Ovary (tissue), 9 donors: ENCODE data around the gene PMS1. TPM values are rescaled to one million over a fixed set of nuclear protein-coding genes. Genes with fewer than 3 reads are reported as not detected.

Experiments used
- DNase-seq, 5 donors: peaks; one replicate each; pipeline ENCODE4 v3.0.0-alpha.2; 2019 to 2020
- H3K27ac ChIP-seq, 2 donors: fragments of 200-600 bp; one replicate each; pipeline versions ENCODE4 v1.5.1 to v1.8.0; 2019 to 2022
- H3K27me3 ChIP-seq: fragments of 200-600 bp; one replicate; pipeline ENCODE4 v1.8.0; 2022
- H3K36me3 ChIP-seq: fragments of 200-600 bp; sonication (generic); one replicate; pipeline ENCODE4 v1.5.1; 2019
- H3K4me1 ChIP-seq: one replicate; pipeline ENCODE4 v1.8.1; 2013; ENCODE audit warnings: mild to moderate bottlenecking, moderate library complexity; ENCODE audit not compliant: insufficient read depth
- H3K4me3 ChIP-seq: fragments of 200-600 bp; sonication (generic); one replicate; pipeline ENCODE4 v1.5.1; 2017
- H3K9me3 ChIP-seq, 2 donors: fragments of 200-600 bp in 1 of 2; sonication (generic) in 1 of 2; one replicate each; pipeline versions ENCODE4 v1.5.1 to v1.8.1; 2013 to 2019; ENCODE audit warnings: mild to moderate bottlenecking in 1 of 2, moderate library complexity in 1 of 2
- EP300 ChIP-seq: sonication (generic); formaldehyde crosslinking; IDR thresholded peaks from one replicate; pipeline ENCODE4 v1.6.1; 2017; ENCODE audit warnings: antibody characterized with exemption
- POLR2A ChIP-seq: fragments of 450-650 bp; IDR thresholded peaks from one replicate; pipeline ENCODE4 v1.6.1; 2017; ENCODE audit warnings: antibody characterized with exemption, mild to moderate bottlenecking, moderate library complexity
- whole genome bisulfite sequencing, 3 donors: extraction: QIAGEN DNeasy Blood & Tissue Kit in 1 of 3; methylation state at CpG; one replicate each; pipeline versions ENCODE4 v1.1.5 to v1.1.7; 2013 to 2017; 5-methylcytosine and 5-hydroxymethylcytosine counted together
- intact Hi-C, 4 donors: fragments of 100-400 bp; cut with DNase I; formaldehyde crosslinking; loops; one replicate each; pipeline versions ENCODE4 v1.11.0 to v1.15.1; 2022 to 2023
- polyA plus RNA-seq, 2 donors: library from polyadenylated mRNA; stranded (reverse); fragments of 200-250 nt in 1 of 2; fragments of 350-450 nt in 1 of 2; fragmentation: Illumina TruSeq in 1 of 2; extraction: RNeasy Lipid Tissue Mini Kit (QIAGEN cat#74804) in 1 of 2; gene quantifications; one replicate each; pipeline ENCODE4 v1.2.3, GENCODE V29; 2013 to 2014
- total RNA-seq, 7 donors: library from RNA; depleted of rRNA in 2 of 7; stranded (reverse); fragments of >200 nt in 2 of 7; fragmentation: NEBNext Ultra II Directional in 3 of 7; extraction: Animal tissue kit (Norgen Biotek cat#: 25700) in 3 of 7; gene quantifications; one replicate each; pipeline versions ENCODE4 v1.1.0 to v1.2.4, GENCODE V29; 2016 to 2023
- TF ChIP-seq, protein P1 (sequence below), 3 donors: fragments of 450-650 bp in 2 of 3; fragments of 200-600 bp in 1 of 3; IDR thresholded peaks; one replicate each; pipeline versions ENCODE4 v1.5.1 to v1.8.0; 2016 to 2022; ENCODE audit warnings: antibody characterized with exemption in 3 of 3, mild to moderate bottlenecking in 1 of 3
- donor health status: DM: no; HTN: no; CAD: no; lungs with moderate emphysema.
- donor health status: DM: no; HTN: no; CAD: no.
- donor health status: Bipolar disorder and iron deficiency.
- donor health status: DM: yes; HTN: yes; CAD: no.
- donor health status: DM: no; HTN: no; CAD: no.
- donor health status: DM: yes; HTN: yes; CAD: no.

The PMS1 gene
- total and polyA plus RNA-seq, 9 donors: 9.0 to 37.0 (median 23.5) TPM

DNA sequence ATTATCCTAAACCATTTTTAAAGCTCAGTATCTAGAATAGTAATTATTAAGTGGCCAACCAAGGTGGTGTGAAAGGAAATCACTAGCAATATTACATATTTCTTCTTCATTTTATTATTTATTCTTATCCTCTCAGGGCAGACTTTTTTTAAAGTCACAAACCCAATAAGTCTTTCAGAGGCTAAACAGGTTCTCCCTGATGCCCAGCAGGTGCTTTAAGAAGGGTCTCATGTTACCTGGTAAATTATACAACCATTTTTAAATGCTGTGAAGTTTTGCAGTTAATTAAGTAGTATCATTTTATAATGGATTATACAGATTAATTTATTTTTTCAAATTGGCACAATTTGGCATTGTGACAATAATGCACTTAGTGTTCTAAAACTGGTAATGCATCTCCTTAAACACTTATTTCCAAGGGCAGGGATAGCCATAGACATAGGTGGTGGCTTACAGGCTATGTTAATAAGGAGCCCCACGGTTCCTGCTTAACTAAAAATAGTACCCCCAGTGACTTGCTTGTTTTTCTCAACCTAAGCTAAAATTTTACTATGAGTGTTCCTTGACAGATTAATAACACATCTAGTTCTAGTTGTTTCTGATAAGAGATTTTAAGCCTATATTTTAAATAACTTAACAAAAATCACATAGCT is 67.0 kb downstream of the PMS1 start:
- Histone ChIP-seq H3K36me3 (no peaks in the 10 kb centered on the region), H3K4me1 (peaks cover 4% of the 10 kb centered on the region), H3K27ac (no peak overlapping the region), H3K9me3 (no peaks in the 10 kb centered on the region), H3K27me3 (no peaks in the 10 kb centered on the region), H3K4me3 (no peak overlapping the region)
- intact Hi-C loops: no loop called here
- TF ChIP-seq, protein P1, sequence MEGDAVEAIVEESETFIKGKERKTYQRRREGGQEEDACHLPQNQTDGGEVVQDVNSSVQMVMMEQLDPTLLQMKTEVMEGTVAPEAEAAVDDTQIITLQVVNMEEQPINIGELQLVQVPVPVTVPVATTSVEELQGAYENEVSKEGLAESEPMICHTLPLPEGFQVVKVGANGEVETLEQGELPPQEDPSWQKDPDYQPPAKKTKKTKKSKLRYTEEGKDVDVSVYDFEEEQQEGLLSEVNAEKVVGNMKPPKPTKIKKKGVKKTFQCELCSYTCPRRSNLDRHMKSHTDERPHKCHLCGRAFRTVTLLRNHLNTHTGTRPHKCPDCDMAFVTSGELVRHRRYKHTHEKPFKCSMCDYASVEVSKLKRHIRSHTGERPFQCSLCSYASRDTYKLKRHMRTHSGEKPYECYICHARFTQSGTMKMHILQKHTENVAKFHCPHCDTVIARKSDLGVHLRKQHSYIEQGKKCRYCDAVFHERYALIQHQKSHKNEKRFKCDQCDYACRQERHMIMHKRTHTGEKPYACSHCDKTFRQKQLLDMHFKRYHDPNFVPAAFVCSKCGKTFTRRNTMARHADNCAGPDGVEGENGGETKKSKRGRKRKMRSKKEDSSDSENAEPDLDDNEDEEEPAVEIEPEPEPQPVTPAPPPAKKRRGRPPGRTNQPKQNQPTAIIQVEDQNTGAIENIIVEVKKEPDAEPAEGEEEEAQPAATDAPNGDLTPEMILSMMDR (IDR thresholded peaks at IDR 0.05): no peak
- TF ChIP-seq EP300 (no peak), POLR2A (no peak)
- 71 to 73% (median 73%) methylated on average over 1 of the region's 1 CpG for WGBS, 3 donors
- DNase-seq: no peak

DNA sequence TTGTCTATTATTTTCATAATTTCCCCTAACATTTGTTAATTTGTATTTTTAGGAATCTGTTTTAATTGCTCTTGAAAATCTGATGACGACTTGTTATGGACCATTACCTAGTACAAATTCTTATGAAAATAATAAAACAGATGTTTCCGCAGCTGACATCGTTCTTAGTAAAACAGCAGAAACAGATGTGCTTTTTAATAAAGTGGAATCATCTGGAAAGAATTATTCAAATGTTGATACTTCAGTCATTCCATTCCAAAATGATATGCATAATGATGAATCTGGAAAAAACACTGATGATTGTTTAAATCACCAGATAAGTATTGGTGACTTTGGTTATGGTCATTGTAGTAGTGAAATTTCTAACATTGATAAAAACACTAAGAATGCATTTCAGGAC is 69.9 kb downstream of the PMS1 start:
- Histone ChIP-seq H3K9me3 (no peaks in the 10 kb centered on the region), H3K4me1 (peaks cover 4% of the 10 kb centered on the region), H3K27me3 (no peaks in the 10 kb centered on the region), H3K27ac (no peak overlapping the region), H3K4me3 (no peak overlapping the region), H3K36me3 (no peaks in the 10 kb centered on the region)
- 37 to 57% (median 57%) methylated on average over 3 of the region's 3 CpGs for WGBS, 3 donors
- no peak for DNase-seq
- TF ChIP-seq EP300 (no peak), POLR2A (no peak)
- TF ChIP-seq, protein P1 (IDR thresholded peaks at IDR 0.05): no peak
- intact Hi-C loops: no loop called here

DNA sequence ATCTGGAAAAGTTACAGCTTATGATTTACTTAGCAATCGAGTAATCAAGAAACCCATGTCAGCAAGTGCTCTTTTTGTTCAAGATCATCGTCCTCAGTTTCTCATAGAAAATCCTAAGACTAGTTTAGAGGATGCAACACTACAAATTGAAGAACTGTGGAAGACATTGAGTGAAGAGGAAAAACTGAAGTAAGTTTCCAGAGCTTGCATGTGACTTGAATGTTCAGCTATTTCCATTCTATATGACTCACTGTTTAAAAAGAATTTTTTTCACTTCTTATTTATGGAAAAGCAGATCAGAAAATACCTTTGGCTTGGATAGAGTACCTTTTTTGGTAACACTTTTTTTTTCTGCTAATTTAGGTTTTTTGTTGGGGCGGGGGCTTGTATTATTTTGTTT is 70.7 kb downstream of the PMS1 start:
- TF ChIP-seq, protein P1 (IDR thresholded peaks at IDR 0.05): no peak
- TF ChIP-seq EP300 (no peak), POLR2A (no peak)
- no peak for DNase-seq
- no peaks in the 10 kb centered on the region for H3K9me3 ChIP-seq
- H3K4me1 ChIP-seq: peaks cover 4% of the 10 kb centered on the region
- WGBS, 3 donors: 95 to 98% (median 96%) methylated on average over 3 of the region's 3 CpGs
- H3K36me3 ChIP-seq: no peaks in the 10 kb centered on the region
- no peak overlapping the region for H3K27ac ChIP-seq
- H3K27me3 ChIP-seq: no peaks in the 10 kb centered on the region
- no peak overlapping the region for H3K4me3 ChIP-seq
- intact Hi-C loops: no loop called here

DNA sequence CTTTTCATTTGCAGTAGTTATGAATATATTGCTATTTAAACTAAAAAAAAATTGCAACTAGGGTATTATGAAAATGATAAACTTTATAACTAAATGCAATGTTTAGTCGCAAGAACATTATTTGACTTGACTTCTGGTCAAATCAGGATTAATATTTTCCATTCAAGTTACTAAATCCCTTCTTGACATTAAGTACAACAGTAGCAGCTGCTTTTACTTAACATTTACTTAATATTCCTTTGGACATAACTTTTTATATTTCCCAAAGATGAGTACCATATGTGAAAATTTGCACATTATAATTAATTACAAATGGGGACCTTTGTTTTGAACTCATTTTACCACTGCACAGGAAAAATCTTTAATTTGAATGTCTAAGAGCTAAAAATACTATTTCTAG is 74.0 kb downstream of the PMS1 start:
- no peak for DNase-seq
- TF ChIP-seq, protein P1 (IDR thresholded peaks at IDR 0.05): no peak
- TF ChIP-seq EP300 (no peak), POLR2A (no peak)
- intact Hi-C loops: no loop called here
- Histone ChIP-seq H3K27ac (no peak overlapping the region), H3K27me3 (no peaks in the 10 kb centered on the region), H3K4me1 (peaks cover 3% of the 10 kb centered on the region), H3K4me3 (no peak overlapping the region), H3K9me3 (no peaks in the 10 kb centered on the region), H3K36me3 (no peaks in the 10 kb centered on the region)
- 64 to 83% (median 80%) methylated on average over 1 of the region's 1 CpG for whole genome bisulfite sequencing, 3 donors
